Astrocyte (in vitro differentiated cells and primary cell): Measurements from ENCODE around the gene DBF4B. TPM values are rescaled to one million over a fixed set of nuclear protein-coding genes. Genes with fewer than 3 reads are reported as not detected.
A peak's percentile ranks its signal among the peaks of the same experiment; 100 is the strongest.

Source experiments
- DNase-seq: peaks from one replicate; pipeline ENCODE4 v3.0.0-alpha.2; 2010; ENCODE audit warnings: low read depth
- FAIRE-seq: peaks from 2 replicates; lab custom pipeline; 2011; peaks lifted over from hg19 to GRCh38; lab: Jason Lieb, UNC
- H2AFZ ChIP-seq: 2 replicates; pipeline ENCODE4 v1.6.0; 2012; ENCODE audit warnings: low read depth, low read length, inconsistent platforms
- H3K27ac ChIP-seq: 2 replicates; pipeline ENCODE4 v1.5.1; 2011; ENCODE audit warnings: low read depth, low read length, inconsistent platforms
- H3K27me3 ChIP-seq: 2 replicates; pipeline ENCODE4 v1.6.0; 2011; ENCODE audit warnings: low read length, inconsistent platforms; ENCODE audit not compliant: insufficient read depth
- H3K36me3 ChIP-seq: 2 replicates; pipeline ENCODE4 v1.5.1; 2011; ENCODE audit warnings: low read length, inconsistent platforms; ENCODE audit not compliant: insufficient read depth
- H3K4me1 ChIP-seq: 2 replicates; pipeline ENCODE4 v1.5.1; 2011; ENCODE audit warnings: low read length, inconsistent platforms; ENCODE audit not compliant: insufficient read depth
- H3K4me2 ChIP-seq: 2 replicates; pipeline ENCODE4 v1.6.0; 2012; ENCODE audit warnings: low read length, inconsistent platforms
- H3K4me3 ChIP-seq: 2 replicates; pipeline ENCODE4 v1.5.1; 2011; ENCODE audit warnings: low read depth, mild to moderate bottlenecking, low read length, inconsistent platforms; ENCODE audit not compliant: insufficient read depth
- H3K79me2 ChIP-seq: 2 replicates; pipeline ENCODE4 v1.6.0; 2012; ENCODE audit warnings: mild to moderate bottlenecking, low read length, inconsistent platforms; ENCODE audit not compliant: insufficient read depth
- H3K9ac ChIP-seq: 2 replicates; pipeline ENCODE4 v1.6.0; 2012; ENCODE audit warnings: mild to moderate bottlenecking, low read length, inconsistent platforms
- H3K9me3 ChIP-seq: 2 replicates; pipeline ENCODE4 v1.5.1; 2012; ENCODE audit warnings: low read depth, mild to moderate bottlenecking, low read length, inconsistent platforms; ENCODE audit not compliant: insufficient read depth
- H4K20me1 ChIP-seq: 2 replicates; pipeline ENCODE4 v1.6.0; 2012; ENCODE audit warnings: low read length, inconsistent platforms; ENCODE audit not compliant: insufficient read depth
- H3K27ac Mint-ChIP-seq: one replicate; pipeline ENCODE4 v1.8.0; 2021; ENCODE audit warnings: mild to moderate bottlenecking, mixed read lengths; ENCODE audit not compliant: unreplicated experiment
- H3K27me3 Mint-ChIP-seq: one replicate; pipeline ENCODE4 v1.8.0; 2021; ENCODE audit warnings: low read depth, mixed read lengths; ENCODE audit not compliant: unreplicated experiment
- H3K36me3 Mint-ChIP-seq: one replicate; pipeline ENCODE4 v1.8.0; 2021; ENCODE audit warnings: low read depth, mixed read lengths; ENCODE audit not compliant: unreplicated experiment
- H3K4me1 Mint-ChIP-seq: one replicate; pipeline ENCODE4 v1.8.0; 2021; ENCODE audit warnings: low read depth, mixed read lengths; ENCODE audit not compliant: unreplicated experiment
- H3K4me3 Mint-ChIP-seq: one replicate; pipeline ENCODE4 v1.8.0; 2021; ENCODE audit warnings: mild to moderate bottlenecking, moderate library complexity, mixed read lengths; ENCODE audit not compliant: unreplicated experiment
- H3K9me3 Mint-ChIP-seq: one replicate; pipeline ENCODE4 v1.8.0; 2021; ENCODE audit warnings: mild to moderate bottlenecking, mixed read lengths; ENCODE audit not compliant: unreplicated experiment
- EZH2 ChIP-seq: IDR thresholded peaks from 2 replicates; pipeline ENCODE4 v1.6.1; 2012; ENCODE audit warnings: mild to moderate bottlenecking, low read length, inconsistent platforms; ENCODE audit not compliant: insufficient read depth
- total RNA-seq: library from RNA; stranded (reverse); gene quantifications from 2 replicates; pipeline ENCODE4 v1.2.1, GENCODE V29; 2021
- TF ChIP-seq, protein P1 (sequence below): IDR thresholded peaks from 2 replicates; pipeline ENCODE4 v1.5.1; 2011; ENCODE audit warnings: low read depth, mild to moderate bottlenecking, inconsistent platforms, low read length, moderate library complexity; ENCODE audit not compliant: insufficient read depth

The DBF4B gene
- total RNA-seq, 1 donor from 2014 or later: 9.5 TPM

DNA sequence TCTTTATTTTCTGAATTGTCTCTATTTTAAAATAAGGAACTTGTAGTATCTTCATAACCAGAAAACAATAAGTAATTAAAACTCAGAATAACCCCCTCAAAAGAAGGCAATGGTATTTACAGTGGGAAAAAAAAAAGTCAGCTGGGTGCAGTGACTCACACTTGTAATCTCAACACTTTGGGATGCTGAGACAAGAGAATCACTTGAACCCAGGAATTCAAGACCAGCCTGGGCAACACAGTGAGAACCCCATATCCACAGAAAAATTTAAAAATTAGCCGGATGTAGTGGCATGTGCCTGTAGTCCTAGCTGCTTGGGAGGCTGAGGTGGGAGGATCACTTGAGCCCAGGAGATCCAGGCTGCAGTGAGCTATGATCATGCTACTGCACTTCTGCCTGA is 83.8 kb downstream of the DBF4B start:
- H3K27me3 Mint-ChIP-seq: peaks cover 3% of the 10 kb centered on the region
- no peaks in the 10 kb centered on the region for H3K79me2 ChIP-seq
- H3K4me1 ChIP-seq: peaks cover 30% of the 10 kb centered on the region
- peak overlapping the region; percentile 44 for H3K27ac ChIP-seq
- no peaks in the 10 kb centered on the region for H3K27me3 ChIP-seq
- no peaks in the 10 kb centered on the region for H3K9me3 Mint-ChIP-seq
- DNase-seq (peak; percentile 65), FAIRE-seq (no peak)
- H2AFZ ChIP-seq: no peak overlapping the region
- H4K20me1 ChIP-seq: no peaks in the 10 kb centered on the region
- no peaks in the 10 kb centered on the region for H3K9me3 ChIP-seq
- H3K4me2 ChIP-seq: no peak overlapping the region
- TF ChIP-seq EZH2: no peak
- TF ChIP-seq, protein P1, sequence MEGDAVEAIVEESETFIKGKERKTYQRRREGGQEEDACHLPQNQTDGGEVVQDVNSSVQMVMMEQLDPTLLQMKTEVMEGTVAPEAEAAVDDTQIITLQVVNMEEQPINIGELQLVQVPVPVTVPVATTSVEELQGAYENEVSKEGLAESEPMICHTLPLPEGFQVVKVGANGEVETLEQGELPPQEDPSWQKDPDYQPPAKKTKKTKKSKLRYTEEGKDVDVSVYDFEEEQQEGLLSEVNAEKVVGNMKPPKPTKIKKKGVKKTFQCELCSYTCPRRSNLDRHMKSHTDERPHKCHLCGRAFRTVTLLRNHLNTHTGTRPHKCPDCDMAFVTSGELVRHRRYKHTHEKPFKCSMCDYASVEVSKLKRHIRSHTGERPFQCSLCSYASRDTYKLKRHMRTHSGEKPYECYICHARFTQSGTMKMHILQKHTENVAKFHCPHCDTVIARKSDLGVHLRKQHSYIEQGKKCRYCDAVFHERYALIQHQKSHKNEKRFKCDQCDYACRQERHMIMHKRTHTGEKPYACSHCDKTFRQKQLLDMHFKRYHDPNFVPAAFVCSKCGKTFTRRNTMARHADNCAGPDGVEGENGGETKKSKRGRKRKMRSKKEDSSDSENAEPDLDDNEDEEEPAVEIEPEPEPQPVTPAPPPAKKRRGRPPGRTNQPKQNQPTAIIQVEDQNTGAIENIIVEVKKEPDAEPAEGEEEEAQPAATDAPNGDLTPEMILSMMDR: no peak
- peak overlapping the region; percentile 69 for H3K27ac Mint-ChIP-seq
- H3K36me3 Mint-ChIP-seq: peaks cover 4% of the 10 kb centered on the region
- no peak overlapping the region for H3K9ac ChIP-seq
- H3K4me1 Mint-ChIP-seq: peaks cover 24% of the 10 kb centered on the region
- H3K36me3 ChIP-seq: no peaks in the 10 kb centered on the region
- no peak overlapping the region for H3K4me3 ChIP-seq
- no peak overlapping the region for H3K4me3 Mint-ChIP-seq

DNA sequence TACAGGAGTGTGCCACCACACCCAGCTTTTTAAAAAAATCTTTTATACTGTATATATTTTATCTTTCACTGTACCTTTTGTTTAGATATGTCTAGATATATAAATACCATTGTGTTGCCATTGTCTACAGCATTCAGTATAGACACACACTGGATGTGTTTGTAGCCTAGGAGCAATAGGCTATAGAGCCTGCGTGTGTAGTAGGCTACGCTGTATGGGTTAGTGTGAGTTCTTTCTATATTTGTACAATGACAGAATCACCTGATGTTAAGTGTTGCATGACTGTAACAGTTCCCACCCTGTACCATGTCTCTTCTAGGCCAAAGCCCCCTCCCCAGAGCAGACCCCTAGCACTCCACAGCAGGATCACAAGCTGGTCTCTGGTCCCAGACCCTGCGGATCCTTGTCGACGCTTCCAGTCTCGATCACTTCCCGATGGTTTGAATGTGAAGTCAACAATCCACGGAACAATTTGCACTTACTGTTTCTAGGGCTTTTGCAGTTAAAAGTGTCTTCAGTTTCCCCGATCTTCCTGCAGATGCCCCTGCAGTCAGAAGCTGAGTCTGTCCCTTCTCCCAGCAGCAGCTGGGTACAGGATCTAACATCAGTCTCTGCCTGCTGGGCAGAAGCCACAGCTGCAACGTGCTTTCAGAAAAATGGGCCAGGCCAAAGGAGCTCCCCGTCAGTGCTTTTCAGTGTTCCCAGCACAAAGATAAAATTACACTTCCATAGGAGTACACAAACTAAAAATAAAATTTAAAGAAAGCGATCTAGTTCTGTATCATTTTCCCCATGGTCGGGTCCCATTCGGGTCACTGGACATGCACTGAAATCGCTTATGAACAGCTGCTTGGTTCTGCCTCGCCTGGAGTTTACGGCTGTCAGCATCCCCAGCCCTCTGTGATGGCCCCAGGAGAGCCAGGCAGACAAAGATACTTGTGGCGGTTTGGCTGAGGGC is 85.7 kb downstream of the DBF4B start:
- Histone ChIP-seq H3K9ac (peak overlapping the region; percentile 76), H3K27ac (peak overlapping the region; percentile 95), H3K4me1 (peaks cover 35% of the 10 kb centered on the region), H3K36me3 (peaks cover 3% of the 10 kb centered on the region), H3K4me2 (peak overlapping the region; percentile 52), H4K20me1 (no peaks in the 10 kb centered on the region), H3K4me3 (no peak overlapping the region), H3K9me3 (no peaks in the 10 kb centered on the region), H3K79me2 (no peaks in the 10 kb centered on the region), H2AFZ (peak overlapping the region; percentile 19), H3K27me3 (no peaks in the 10 kb centered on the region)
- H3K4me1 Mint-ChIP-seq: peaks cover 32% of the 10 kb centered on the region
- FAIRE-seq: no peak
- peaks cover 4% of the 10 kb centered on the region for H3K36me3 Mint-ChIP-seq
- H3K27ac Mint-ChIP-seq: peak overlapping the region; percentile 84
- TF ChIP-seq EZH2: no peak
- TF ChIP-seq, protein P1: no peak
- no peaks in the 10 kb centered on the region for H3K27me3 Mint-ChIP-seq
- no peak for DNase-seq
- H3K9me3 Mint-ChIP-seq: no peaks in the 10 kb centered on the region
- no peak overlapping the region for H3K4me3 Mint-ChIP-seq
